Measurements from ENCODE around the gene JAML. TPM values are rescaled to one million over a fixed set of nuclear protein-coding genes. Genes with fewer than 3 reads are reported as not detected.

JAML gene
- total RNA-seq, 2 donors from 2014 or later = 3.3 to 12.0 TPM

- Histone ChIP-seq H3K4me1 (peaks cover 10% of the 10 kb centered on the region), H3K4me3 (no peak overlapping the region), H3K36me3 (no peaks in the 10 kb centered on the region), H3K27me3 (no peaks in the 10 kb centered on the region), H3K27ac (no peak overlapping the region), H3K9ac (ENCODE audit: low read depth in 2 of 2, low read length in 2 of 2) (no peak overlapping the region), H3K9me3 (no peaks in the 10 kb centered on the region)
- TF ChIP-seq CTCF (IDR thresholded peaks at IDR 0.05) = no peak
- intact Hi-C loops (cut with DNase I) = no loop called here
- DNase-seq = no peak
Observed at GRCh38 chr11:118243993-118244762, 19.4 kb upstream of the JAML start.

- no peak overlapping the region for H3K4me3 ChIP-seq
- no peaks in the 10 kb centered on the region for H3K9me3 ChIP-seq
- H3K36me3 ChIP-seq = no peaks in the 10 kb centered on the region
- H3K9ac ChIP-seq (ENCODE audit: low read depth in 2 of 2, low read length in 2 of 2) = no peak overlapping the region
- no peak for DNase-seq
- H3K4me1 ChIP-seq = peaks cover 10% of the 10 kb centered on the region
- no peak for TF ChIP-seq CTCF (IDR thresholded peaks at IDR 0.05)
- no peak overlapping the region for H3K27ac ChIP-seq
- intact Hi-C loops (cut with DNase I) = no loop called here
- H3K27me3 ChIP-seq = no peaks in the 10 kb centered on the region
Observed at GRCh38 chr11:118243161-118243560, 18.4 kb upstream of the JAML start.

- no peak for TF ChIP-seq CTCF (IDR thresholded peaks at IDR 0.05)
- Histone ChIP-seq H3K4me1 (peaks cover 10% of the 10 kb centered on the region), H3K27ac (peak overlapping the region; percentile 73), H3K4me3 (no peak overlapping the region), H3K9ac (ENCODE audit: low read depth in 2 of 2, low read length in 2 of 2) (peak overlapping the region in 1 of 2 donors; percentile 62), H3K27me3 (no peaks in the 10 kb centered on the region), H3K36me3 (no peaks in the 10 kb centered on the region), H3K9me3 (no peaks in the 10 kb centered on the region)
- intact Hi-C loops (cut with DNase I) = no loop called here
- DNase-seq = no peak
Observed at GRCh38 chr11:118241764-118242098, 16.9 kb upstream of the JAML start.

- no peaks in the 10 kb centered on the region for H3K36me3 ChIP-seq
- no peaks in the 10 kb centered on the region for H3K9me3 ChIP-seq
- TF ChIP-seq CTCF (IDR thresholded peaks at IDR 0.05) = no peak
- H3K4me3 ChIP-seq = no peak overlapping the region
- intact Hi-C loops (cut with DNase I) = no loop called here
- peak overlapping the region in 1 of 2 donors; percentile 62 for H3K9ac ChIP-seq (ENCODE audit: low read depth in 2 of 2, low read length in 2 of 2)
- no peaks in the 10 kb centered on the region for H3K27me3 ChIP-seq
- H3K4me1 ChIP-seq = peaks cover 10% of the 10 kb centered on the region
- H3K27ac ChIP-seq = peak overlapping the region; percentile 73
- DNase-seq = peak; percentile 68
Observed at GRCh38 chr11:118240999-118241763, 16.4 kb upstream of the JAML start.

- no peak overlapping the region for H3K4me3 ChIP-seq
- no peak overlapping the region for H3K9ac ChIP-seq (ENCODE audit: low read depth in 2 of 2, low read length in 2 of 2)
- intact Hi-C loops (cut with DNase I) = no loop called here
- no peaks in the 10 kb centered on the region for H3K36me3 ChIP-seq
- no peaks in the 10 kb centered on the region for H3K9me3 ChIP-seq
- no peak for TF ChIP-seq CTCF (IDR thresholded peaks at IDR 0.05)
- peaks cover 10% of the 10 kb centered on the region for H3K4me1 ChIP-seq
- peak overlapping the region; percentile 55 for H3K27ac ChIP-seq
- no peak for DNase-seq
- no peaks in the 10 kb centered on the region for H3K27me3 ChIP-seq
Observed at GRCh38 chr11:118239509-118240205, 14.8 kb upstream of the JAML start.
